Transverse colon (tissue), 3 donors: Measurements from ENCODE around the gene TMEM201.

Experiments used
- EP300 ChIP-seq: sonication (generic); formaldehyde crosslinking; IDR thresholded peaks from one replicate; pipeline ENCODE4 v1.6.1; 2017; ENCODE audit warnings: antibody characterized with exemption, low read depth
- POLR2A ChIP-seq: fragments of 450-650 bp; IDR thresholded peaks from one replicate; pipeline ENCODE4 v1.6.1; 2016; ENCODE audit warnings: antibody characterized with exemption, mild to moderate bottlenecking, moderate library complexity
- TF ChIP-seq, protein P1 (sequence below), 5 experiments: fragments of 200-600 bp in 3 of 5; fragments of 450-650 bp in 2 of 5; sonication (generic) in 3 of 5; IDR thresholded peaks; 1 replicate in 2 of 5; 2 replicates in 3 of 5; pipeline ENCODE4 v1.5.1; 2016 to 2017; ENCODE audit warnings: antibody characterized with exemption in 5 of 5, inconsistent platforms in 3 of 5, mild to moderate bottlenecking in 2 of 5, moderate library complexity in 1 of 5

DNA sequence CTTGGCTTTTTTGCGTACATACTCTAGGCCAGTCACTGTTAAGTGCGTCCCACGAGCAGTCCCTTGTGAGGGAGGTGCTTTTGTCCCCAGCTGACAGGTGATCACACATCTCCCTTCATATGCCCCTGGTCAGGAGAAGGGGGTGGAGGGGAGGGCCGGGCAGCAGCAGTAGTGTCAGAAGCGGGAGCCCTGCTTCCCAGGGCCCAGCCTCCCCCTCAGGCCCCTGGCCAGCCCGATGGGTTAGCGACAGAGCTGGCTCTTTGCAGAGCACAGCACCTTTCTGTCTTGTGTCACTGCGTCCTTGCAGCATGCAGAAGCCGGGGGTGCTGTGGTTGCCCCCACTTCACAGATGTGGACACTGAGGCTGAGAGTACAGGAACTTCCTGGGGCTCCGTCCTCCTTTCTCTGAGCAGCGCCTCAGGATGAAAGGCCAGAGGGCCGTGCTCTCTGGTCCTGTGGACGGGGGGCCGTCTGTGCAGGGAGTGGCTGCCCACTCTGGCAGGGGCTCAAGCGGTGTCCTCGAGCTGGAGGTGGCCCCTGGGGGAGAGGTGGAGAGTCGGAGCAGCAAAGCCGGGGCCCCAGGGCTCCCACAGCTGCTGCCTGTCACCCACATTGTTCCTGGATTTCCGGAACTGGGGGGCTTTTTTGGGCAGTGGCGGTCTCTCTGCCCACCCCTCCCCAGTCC lies 5.9 kb downstream of the TMEM201 start:
- TF ChIP-seq POLR2A, result no peak
- TF ChIP-seq, protein P1, sequence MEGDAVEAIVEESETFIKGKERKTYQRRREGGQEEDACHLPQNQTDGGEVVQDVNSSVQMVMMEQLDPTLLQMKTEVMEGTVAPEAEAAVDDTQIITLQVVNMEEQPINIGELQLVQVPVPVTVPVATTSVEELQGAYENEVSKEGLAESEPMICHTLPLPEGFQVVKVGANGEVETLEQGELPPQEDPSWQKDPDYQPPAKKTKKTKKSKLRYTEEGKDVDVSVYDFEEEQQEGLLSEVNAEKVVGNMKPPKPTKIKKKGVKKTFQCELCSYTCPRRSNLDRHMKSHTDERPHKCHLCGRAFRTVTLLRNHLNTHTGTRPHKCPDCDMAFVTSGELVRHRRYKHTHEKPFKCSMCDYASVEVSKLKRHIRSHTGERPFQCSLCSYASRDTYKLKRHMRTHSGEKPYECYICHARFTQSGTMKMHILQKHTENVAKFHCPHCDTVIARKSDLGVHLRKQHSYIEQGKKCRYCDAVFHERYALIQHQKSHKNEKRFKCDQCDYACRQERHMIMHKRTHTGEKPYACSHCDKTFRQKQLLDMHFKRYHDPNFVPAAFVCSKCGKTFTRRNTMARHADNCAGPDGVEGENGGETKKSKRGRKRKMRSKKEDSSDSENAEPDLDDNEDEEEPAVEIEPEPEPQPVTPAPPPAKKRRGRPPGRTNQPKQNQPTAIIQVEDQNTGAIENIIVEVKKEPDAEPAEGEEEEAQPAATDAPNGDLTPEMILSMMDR (IDR thresholded peaks at IDR 0.05), result no peak
- no peak for TF ChIP-seq EP300
